Transverse colon (tissue), 4 donors: Measurements from ENCODE around the gene RBM39. TPM values are rescaled to one million over a fixed set of nuclear protein-coding genes. Genes with fewer than 3 reads are reported as not detected.

Experiments
- DNase-seq: peaks from one replicate; pipeline ENCODE4 v3.0.0-alpha.2; 2019
- H3K27ac ChIP-seq, 4 donors: fragments of 200-600 bp; sonication (generic); 2 replicates each; pipeline ENCODE4 v1.5.1; 2016 to 2018; ENCODE audit warnings: inconsistent platforms in 4 of 4
- H3K27me3 ChIP-seq: fragments of 200-600 bp; sonication (generic); 2 replicates; pipeline ENCODE4 v1.5.1; 2017; ENCODE audit warnings: inconsistent platforms
- H3K36me3 ChIP-seq, 4 donors: fragments of 200-600 bp; sonication (generic); 2 replicates each; pipeline ENCODE4 v1.5.1; 2017 to 2019; ENCODE audit warnings: inconsistent platforms in 4 of 4
- H3K4me1 ChIP-seq, 4 donors: fragments of 200-600 bp; sonication (generic); 2 replicates each; pipeline ENCODE4 v1.5.1; 2017 to 2020; ENCODE audit warnings: inconsistent platforms in 4 of 4
- H3K4me3 ChIP-seq, 4 donors: fragments of 200-600 bp; sonication (generic); 1 replicate in 1 of 4; 2 replicates in 3 of 4; pipeline versions ENCODE4 v1.5.1 to v1.6.1; 2017 to 2019; ENCODE audit warnings: inconsistent platforms in 4 of 4
- H3K9me3 ChIP-seq, 2 donors: fragments of 200-600 bp; sonication (generic); 2 replicates each; pipeline ENCODE4 v1.5.1; 2017 to 2019; ENCODE audit warnings: inconsistent platforms in 2 of 2
- EP300 ChIP-seq: sonication (generic); formaldehyde crosslinking; IDR thresholded peaks from one replicate; pipeline ENCODE4 v1.6.1; 2017; ENCODE audit warnings: antibody characterized with exemption, low read depth
- POLR2A ChIP-seq: fragments of 450-650 bp; IDR thresholded peaks from one replicate; pipeline ENCODE4 v1.6.1; 2016; ENCODE audit warnings: antibody characterized with exemption, mild to moderate bottlenecking, moderate library complexity
- POLR2AphosphoS5 ChIP-seq, 3 donors: sonication (generic); formaldehyde crosslinking; IDR thresholded peaks; one replicate each; pipeline ENCODE4 v1.6.1; 2016; ENCODE audit warnings: antibody characterized with exemption in 3 of 3
- WGBS, 2 donors: methylation state at CpG; one replicate each; pipeline ENCODE4 v1.1.5; 2018; ENCODE audit warnings: low coverage in 1 of 2; 5-methylcytosine and 5-hydroxymethylcytosine counted together
- in situ Hi-C, 4 donors: fragments of 200-750 bp; cut with MboI; loops; one replicate each; pipeline versions ENCODE4 v1.15.0 to v1.15.1; 2017; ENCODE audit warnings: low sequenced_read_pairs in 3 of 4, low pct_ligation_motif_present in 1 of 4, low pct_unique_long_range_greater_than_20kb in 1 of 4
- intact Hi-C: fragments of 100-400 bp; cut with DNase I; formaldehyde crosslinking; loops from one replicate; pipeline ENCODE4 v1.15.1; 2023; ENCODE audit warnings: low total_unique reads
- total RNA-seq, 4 donors: library from RNA; depleted of rRNA; stranded (reverse); fragments of >200 nt; gene quantifications; one replicate each; pipeline ENCODE4 v1.1.0, GENCODE V29; 2016
- TF ChIP-seq, protein P1 (sequence below), 5 experiments: fragments of 200-600 bp in 3 of 5; fragments of 450-650 bp in 2 of 5; sonication (generic) in 3 of 5; IDR thresholded peaks; 1 replicate in 2 of 5; 2 replicates in 3 of 5; pipeline ENCODE4 v1.5.1; 2016 to 2017; ENCODE audit warnings: antibody characterized with exemption in 5 of 5, inconsistent platforms in 3 of 5, mild to moderate bottlenecking in 2 of 5, moderate library complexity in 1 of 5

Gene RBM39
- total RNA-seq, 4 donors from 2014 or later, result 264 to 721 (median 416) TPM

DNA sequence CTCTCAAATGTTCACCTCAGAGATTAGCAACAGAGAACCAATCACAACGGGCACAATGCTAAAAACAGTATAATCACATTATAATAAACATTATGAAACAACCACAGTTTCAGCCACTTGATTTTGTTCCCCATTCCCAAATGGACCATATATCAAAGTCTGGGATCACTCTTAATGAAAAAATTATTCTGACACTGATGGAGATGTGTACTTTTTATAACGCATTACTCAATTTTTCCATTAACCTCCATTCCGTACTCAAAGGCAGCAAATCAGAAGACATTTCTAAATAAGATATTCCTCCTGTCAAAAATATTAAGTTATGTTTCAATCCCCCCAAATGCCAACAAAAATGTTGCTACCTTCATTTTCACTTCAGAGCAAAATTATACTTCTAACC is 80.2 kb downstream of the RBM39 start:
- TF ChIP-seq EP300 (no peak), POLR2A (no peak)
- TF ChIP-seq, protein P1, sequence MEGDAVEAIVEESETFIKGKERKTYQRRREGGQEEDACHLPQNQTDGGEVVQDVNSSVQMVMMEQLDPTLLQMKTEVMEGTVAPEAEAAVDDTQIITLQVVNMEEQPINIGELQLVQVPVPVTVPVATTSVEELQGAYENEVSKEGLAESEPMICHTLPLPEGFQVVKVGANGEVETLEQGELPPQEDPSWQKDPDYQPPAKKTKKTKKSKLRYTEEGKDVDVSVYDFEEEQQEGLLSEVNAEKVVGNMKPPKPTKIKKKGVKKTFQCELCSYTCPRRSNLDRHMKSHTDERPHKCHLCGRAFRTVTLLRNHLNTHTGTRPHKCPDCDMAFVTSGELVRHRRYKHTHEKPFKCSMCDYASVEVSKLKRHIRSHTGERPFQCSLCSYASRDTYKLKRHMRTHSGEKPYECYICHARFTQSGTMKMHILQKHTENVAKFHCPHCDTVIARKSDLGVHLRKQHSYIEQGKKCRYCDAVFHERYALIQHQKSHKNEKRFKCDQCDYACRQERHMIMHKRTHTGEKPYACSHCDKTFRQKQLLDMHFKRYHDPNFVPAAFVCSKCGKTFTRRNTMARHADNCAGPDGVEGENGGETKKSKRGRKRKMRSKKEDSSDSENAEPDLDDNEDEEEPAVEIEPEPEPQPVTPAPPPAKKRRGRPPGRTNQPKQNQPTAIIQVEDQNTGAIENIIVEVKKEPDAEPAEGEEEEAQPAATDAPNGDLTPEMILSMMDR (IDR thresholded peaks at IDR 0.05), result no peak
- H3K4me3 ChIP-seq, result peak overlapping the region in 1 of 4 donors; percentile 69
- no peaks in the 10 kb centered on the region for H3K9me3 ChIP-seq
- peaks cover 21 to 65% (median 57%) of the 10 kb centered on the region in 4 donors for H3K4me1 ChIP-seq
- intact Hi-C loops (no loop called here), in situ Hi-C loops (no loop called here)
- DNase-seq, result no peak
- H3K36me3 ChIP-seq, result no peaks in the 10 kb centered on the region
- 38 to 47% methylated on average over 3 of the region's 3 CpGs for WGBS, 2 donors
- H3K27me3 ChIP-seq, result no peaks in the 10 kb centered on the region
- peak overlapping the region; percentile 24 to 98 (median 96) for H3K27ac ChIP-seq

DNA sequence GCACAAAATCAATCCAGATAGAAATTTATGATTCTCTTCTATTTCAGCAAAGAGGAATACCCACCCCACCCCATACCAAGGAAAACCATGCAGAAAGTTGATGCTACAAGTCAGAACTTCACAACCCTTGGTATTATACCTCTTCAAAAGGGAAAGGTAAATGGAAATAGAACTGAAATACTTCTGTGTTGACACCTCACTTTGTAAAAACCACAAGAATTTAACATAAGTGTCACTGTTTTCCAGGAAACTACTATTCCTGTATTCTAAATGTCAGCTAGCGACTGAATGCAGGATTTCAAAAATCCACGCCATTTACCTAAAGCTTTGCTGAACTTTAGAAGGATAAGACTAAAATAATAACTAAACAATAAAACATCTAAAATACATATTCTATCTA is 81.0 kb downstream of the RBM39 start:
- H3K4me3 ChIP-seq, result no peak overlapping the region
- H3K4me1 ChIP-seq, result peaks cover 21 to 74% (median 63%) of the 10 kb centered on the region in 4 donors
- peak overlapping the region in 2 of 4 donors; percentile 95 to 98 for H3K27ac ChIP-seq
- H3K9me3 ChIP-seq, result no peaks in the 10 kb centered on the region
- no peak for DNase-seq
- H3K27me3 ChIP-seq, result no peaks in the 10 kb centered on the region
- intact Hi-C loops, result no loop called here
- WGBS, 2 donors, result 62 to 74% methylated on average over 2 of the region's 2 CpGs
- in situ Hi-C loops, result no loop called here
- TF ChIP-seq, protein P1 (IDR thresholded peaks at IDR 0.05), result no peak
- no peak for TF ChIP-seq EP300
- TF ChIP-seq POLR2AphosphoS5 (IDR thresholded peaks at IDR 0.05), result no peak
- TF ChIP-seq POLR2A, result no peak
- H3K36me3 ChIP-seq, result no peaks in the 10 kb centered on the region

DNA sequence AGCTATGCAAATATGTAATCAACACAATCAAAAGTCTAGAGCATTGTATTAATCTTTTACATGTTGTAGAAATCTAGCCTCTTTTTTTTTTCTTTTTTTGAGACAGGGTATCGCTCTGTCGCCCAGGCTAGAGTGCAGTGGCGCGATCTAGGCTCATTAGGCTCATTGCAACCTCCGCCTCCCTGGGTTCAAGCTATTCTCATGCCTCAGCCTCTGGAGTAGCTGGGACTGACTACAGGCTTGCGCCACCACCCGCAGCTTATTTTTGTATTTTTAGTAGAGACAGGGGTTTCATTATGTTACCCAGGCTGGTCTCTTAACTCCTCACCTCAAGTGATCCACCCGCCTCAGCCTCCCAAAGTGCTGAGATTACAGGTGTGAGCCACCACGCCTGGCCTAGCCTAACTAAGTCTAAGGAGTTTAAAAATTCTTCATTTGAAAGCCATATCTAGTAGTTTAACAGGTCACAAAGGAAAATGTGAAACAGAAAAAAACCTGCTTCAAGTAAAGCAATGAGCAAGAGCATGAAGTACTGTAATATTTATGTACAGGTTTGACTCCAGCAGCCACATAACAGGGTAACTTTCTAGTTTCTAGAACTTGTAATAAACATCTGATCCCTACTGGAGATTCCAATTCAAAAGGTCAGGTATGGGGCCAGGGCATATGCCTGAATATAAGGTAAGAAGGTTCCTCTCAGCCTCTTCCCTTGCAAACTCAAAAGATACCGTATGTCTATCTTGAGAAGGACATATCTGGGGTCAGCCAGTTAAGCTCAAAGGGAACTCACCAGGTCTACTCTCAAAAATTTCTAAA is 81.7 kb downstream of the RBM39 start:
- H3K36me3 ChIP-seq, result no peaks in the 10 kb centered on the region
- peaks cover 21 to 79% (median 63%) of the 10 kb centered on the region in 4 donors for H3K4me1 ChIP-seq
- no peak overlapping the region for H3K4me3 ChIP-seq
- in situ Hi-C loops, result no loop called here
- no peak for TF ChIP-seq EP300
- TF ChIP-seq POLR2AphosphoS5 (IDR thresholded peaks at IDR 0.05), result no peak
- TF ChIP-seq, protein P1 (IDR thresholded peaks at IDR 0.05), result no peak
- TF ChIP-seq POLR2A, result no peak
- H3K9me3 ChIP-seq, result no peaks in the 10 kb centered on the region
- no peaks in the 10 kb centered on the region for H3K27me3 ChIP-seq
- no peak for DNase-seq
- intact Hi-C loops, result no loop called here
- H3K27ac ChIP-seq, result peak overlapping the region in 2 of 4 donors; percentile 25 to 95
- WGBS, 2 donors, result 89 to 96% methylated on average over 5 to 10 of the region's 10 CpGs

DNA sequence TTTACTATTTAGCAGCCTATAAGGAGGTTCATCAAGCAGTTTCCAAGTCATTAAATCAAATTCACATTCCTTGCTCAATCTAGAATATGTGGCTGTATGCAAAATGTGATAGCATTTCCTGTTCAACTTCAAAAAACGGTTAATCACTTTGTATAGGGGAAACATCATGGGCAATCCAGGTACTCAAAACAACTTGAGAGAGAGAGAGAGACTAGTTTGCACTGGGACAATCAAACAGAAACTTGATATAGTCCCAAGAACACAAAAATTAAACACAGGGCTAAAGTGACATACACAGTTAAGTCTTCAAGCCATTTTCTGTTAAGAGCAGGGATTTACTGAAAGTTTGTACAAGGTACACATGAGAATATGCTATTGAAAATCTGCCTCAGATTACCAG is 84.8 kb downstream of the RBM39 start:
- H3K36me3 ChIP-seq, result peaks cover 0 to 21% (median 8%) of the 10 kb centered on the region in 4 donors
- peak overlapping the region in 1 of 4 donors; percentile 2 for H3K27ac ChIP-seq
- H3K27me3 ChIP-seq, result no peaks in the 10 kb centered on the region
- H3K4me3 ChIP-seq, result no peak overlapping the region
- WGBS, 2 donors, result 17 to 26% methylated on average over 1 of the region's 1 CpG
- intact Hi-C loops (no loop called here), in situ Hi-C loops (no loop called here)
- no peaks in the 10 kb centered on the region for H3K9me3 ChIP-seq
- no peak for TF ChIP-seq POLR2AphosphoS5 (IDR thresholded peaks at IDR 0.05)
- TF ChIP-seq, protein P1 (IDR thresholded peaks at IDR 0.05), result no peak
- no peak for TF ChIP-seq POLR2A
- no peak for TF ChIP-seq EP300
- H3K4me1 ChIP-seq, result peaks cover 21 to 68% (median 49%) of the 10 kb centered on the region in 4 donors
- DNase-seq, result no peak
